ENCODE measurements around the gene PRPF31. TPM values are rescaled to one million over a fixed set of nuclear protein-coding genes. Genes with fewer than 3 reads are reported as not detected.

The PRPF31 gene
- total and polyA plus RNA-seq, 2 of the 13 experiments (the other 11 are each of a cell fraction or from before 2014, with no cell fraction given), result 23.8 to 63.8 TPM

- TF ChIP-seq ZNF678 (CRISPR knock-in tag; IDR thresholded peaks at IDR 0.05) (no peak), ZNF180 (CRISPR knock-in tag; IDR thresholded peaks at IDR 0.05; ENCODE audit: borderline replicate concordance, low read depth) (no peak), ZSCAN5A (CRISPR knock-in tag; IDR thresholded peaks at IDR 0.05; ENCODE audit: borderline replicate concordance) (no peak), AGO2 (optimal IDR thresholded peaks at IDR 0.05; ENCODE audit: low read depth, low read length) (peak; percentile 30), RBFOX2 (IDR thresholded peaks at IDR 0.05; ENCODE audit: low read depth, low read length) (peak; percentile 49; the same call in 1 of the 2 replicates)
Measured at GRCh38 chr19:54109651-54110050, 5.9 kb upstream of the PRPF31 start (continued).

- H3K9ac ChIP-seq (ENCODE audit: insufficient read depth, low read depth, low read length), result peak overlapping the region; percentile 86
- 86% methylated on average over 28 of the region's 28 CpGs for WGBS (ENCODE audit: low lambda C conversion rate)
- H3K9me3 ChIP-seq (ENCODE audit: low read length), result no peaks in the 10 kb centered on the region
- H3K4me2 ChIP-seq (ENCODE audit: low read depth, low read length), result peak overlapping the region; percentile 79
- intact Hi-C loops (cut with micrococcal nuclease; ENCODE audit: unreplicated experiment), result no loop called here
- peak overlapping the region; percentile 88 for H3K27ac ChIP-seq (ENCODE audit: extremely low read length, insufficient read depth, low read length)
- DNase-seq (ENCODE audit: low spot score), result no peak
- ChIA-PET POLR2A (interaction anchor here (1.0 to 2.6 kb wide), 7 partner anchors 12 to 248 kb away, joined by 3 to 38 read pairs (median 9); partner anchors contain the start of genes CNOT3, LENG1, MBOAT7 and NDUFA3), CTCF (ENCODE audit: low intra/inter-chr PET ratio, low total read pairs) (no interaction called here)
- ATAC-seq, result no peak
- no TSS peak for BruUV-seq (replicated peaks)
- no peaks in the 10 kb centered on the region for H4K20me1 ChIP-seq (ENCODE audit: insufficient read depth, low read length)
- peaks cover 8 to 31% of the 10 kb centered on the region in 2 experiments; a peak in 4 of 5 replicates for H3K36me3 ChIP-seq (replicated peaks in 1 of 2; ENCODE audit: control insufficient read depth in 1 of 2, insufficient read depth in 2 of 2, low read length in 2 of 2)
- peaks cover 22% of the 10 kb centered on the region for H3K79me2 ChIP-seq (ENCODE audit: insufficient read depth, low read length)
- no peaks in the 10 kb centered on the region; a peak in 1 of 5 replicates for H3K27me3 ChIP-seq (ENCODE audit: control insufficient read depth in 1 of 2, insufficient read depth in 2 of 2, low read length in 2 of 2)
- in situ Hi-C loops (cut with HindIII; ENCODE audit: extremely low pct_ligation_motif_present, low pct_unique_long_range_greater_than_20kb), result no loop called here
- H3K4me3 ChIP-seq (replicated peaks in 1 of 3; ENCODE audit: insufficient read depth in 1 of 3, low read depth in 2 of 3, low read length in 3 of 3), result peak overlapping the region; percentile 77 to 91 (median 82)
- no peak overlapping the region for H2AFZ ChIP-seq (ENCODE audit: low read length)
- FAIRE-seq, result no peak
- peaks cover 21% of the 10 kb centered on the region for H3K4me1 ChIP-seq (ENCODE audit: insufficient read depth, low read length)
- TF ChIP-seq ZNF788 (CRISPR knock-in tag; IDR thresholded peaks at IDR 0.05; ENCODE audit: borderline replicate concordance) (no peak), NCOA1 (CRISPR knock-in tag; IDR thresholded peaks at IDR 0.05) (0 out of 2 replicates have a peak, but pooled peaks have one; percentile 61), ZNF180 (CRISPR knock-in tag; IDR thresholded peaks at IDR 0.05; ENCODE audit: borderline replicate concordance, low read depth) (no peak), MTF1 (CRISPR knock-in tag; IDR thresholded peaks at IDR 0.05) (no peak), BRF2 (CRISPR knock-in tag; IDR thresholded peaks at IDR 0.05) (no peak), AGO2 (optimal IDR thresholded peaks at IDR 0.05; ENCODE audit: low read depth, low read length) (peak; percentile 86), RBM39 (IDR thresholded peaks at IDR 0.05; ENCODE audit: low read depth, low read length, poor library complexity, severe bottlenecking) (peak; percentile 12), ZNF670 (CRISPR knock-in tag; IDR thresholded peaks at IDR 0.05; ENCODE audit: borderline replicate concordance) (no peak), IKZF1 (IDR thresholded peaks at IDR 0.05) (no peak), ZNF282 (IDR thresholded peaks at IDR 0.05; ENCODE audit: partially characterized antibody) (no peak), ZNF205 (CRISPR knock-in tag; IDR thresholded peaks at IDR 0.05) (no peak), ZNF383 (CRISPR knock-in tag; IDR thresholded peaks at IDR 0.05; ENCODE audit: borderline replicate concordance) (no peak), RNF2 (conservative IDR thresholded peaks at IDR 0.05; ENCODE audit: low read depth) (no peak), ZNF713 (CRISPR knock-in tag; IDR thresholded peaks at IDR 0.05) (no peak), MBD4 (IDR thresholded peaks at IDR 0.05; ENCODE audit: borderline replicate concordance, low read length) (no peak), TEAD2 (CRISPR knock-in tag; IDR thresholded peaks at IDR 0.05) (no peak), SRF (IDR thresholded peaks at IDR 0.05; ENCODE audit: low read depth, low read length) (0 out of 2 replicates have a peak, but pooled peaks have one; percentile 13), GATAD1 (CRISPR knock-in tag; IDR thresholded peaks at IDR 0.05) (no peak), ZNF496 (CRISPR knock-in tag; IDR thresholded peaks at IDR 0.05; ENCODE audit: insufficient replicate concordance) (no peak)
Measured at GRCh38 chr19:54114340-54115108, 1.0 kb upstream of the PRPF31 start.
